Activated CD4-positive, alpha-beta T cell treated with anti-CD3 and anti-CD28 coated beads, Interleukin-2, amount 10 ng/mL, durations not matched to agents 24 days and 14 days (primary cell): ENCODE results near the gene HADH. TPM values are rescaled to one million over a fixed set of nuclear protein-coding genes. Genes with fewer than 3 reads are reported as not detected.
"Not testable (repeated sequence)": the region's sequence is repeated elsewhere in the genome, so short reads cannot be mapped to it uniquely, and the experiment has no call there.

Source experiments
- DNase-seq: peaks from one replicate; pipeline ENCODE4 v3.0.0; 2022
- H3K27ac Mint-ChIP-seq: one replicate; pipeline ENCODE4 v1.8.0; 2022; ENCODE audit warnings: mild to moderate bottlenecking, mixed read lengths
- H3K27me3 Mint-ChIP-seq: one replicate; pipeline ENCODE4 v1.8.0; 2022; ENCODE audit warnings: mixed read lengths
- H3K36me3 Mint-ChIP-seq: one replicate; pipeline ENCODE4 v1.8.0; 2022; ENCODE audit warnings: low read depth, mild to moderate bottlenecking, mixed read lengths
- H3K4me1 Mint-ChIP-seq: one replicate; pipeline ENCODE4 v1.8.0; 2021; ENCODE audit warnings: mixed read lengths
- H3K4me3 Mint-ChIP-seq: one replicate; pipeline ENCODE4 v1.8.0; 2022; ENCODE audit warnings: mild to moderate bottlenecking, moderate library complexity, mixed read lengths
- H3K9me3 Mint-ChIP-seq: one replicate; pipeline ENCODE4 v1.8.0; 2021; ENCODE audit warnings: mixed read lengths
- intact Hi-C: fragments of 100-400 bp; cut with micrococcal nuclease; formaldehyde crosslinking; loops from one replicate; pipeline ENCODE4 v1.15.1; 2023
- total RNA-seq: library from RNA; stranded (reverse); gene quantifications from 2 replicates; pipeline ENCODE4 v1.2.3, GENCODE V29; 2022

The HADH gene
- total RNA-seq = 37.2 and 41.4 TPM in 2 replicates

DNA sequence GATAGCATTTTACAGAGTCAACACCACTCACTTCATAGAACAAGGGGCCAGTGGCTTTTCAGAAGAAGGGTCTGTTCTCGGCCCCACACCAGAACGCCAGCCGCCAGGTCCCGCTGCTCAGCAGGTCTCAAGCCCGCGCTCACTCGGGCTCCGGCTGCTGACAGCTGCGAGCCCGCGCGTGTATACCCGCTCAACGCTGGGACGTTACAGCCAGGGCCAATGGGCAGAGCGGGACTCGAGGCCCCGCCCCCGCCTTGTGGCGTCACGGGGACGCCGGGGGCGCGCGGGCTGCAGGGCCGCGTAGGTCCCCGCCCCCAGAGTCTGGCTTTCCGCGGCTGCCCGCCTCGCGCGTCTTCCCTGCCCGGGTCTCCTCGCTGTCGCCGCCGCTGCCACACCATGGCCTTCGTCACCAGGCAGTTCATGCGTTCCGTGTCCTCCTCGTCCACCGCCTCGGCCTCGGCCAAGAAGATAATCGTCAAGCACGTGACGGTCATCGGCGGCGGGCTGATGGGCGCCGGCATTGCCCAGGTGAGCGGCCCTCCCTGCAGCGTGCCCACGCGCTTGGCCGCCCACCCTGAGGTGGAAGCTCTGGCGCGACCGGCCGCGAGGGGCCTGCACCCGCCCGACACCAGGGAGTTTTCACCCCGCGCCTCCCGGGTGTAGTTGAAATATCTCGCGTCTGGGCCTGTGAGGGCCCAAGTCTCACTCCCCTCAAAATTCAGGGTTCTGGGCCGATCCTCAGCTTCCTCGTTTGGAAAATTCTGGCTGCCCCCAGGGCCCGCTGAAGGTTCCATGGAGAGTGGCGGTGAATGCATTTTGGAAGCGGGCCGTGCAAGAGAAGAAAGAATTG lies at the start of gene HADH:
Gene HADH, plus strand, starts transcription at position 353 of the 850 bp plus-strand sequence. Its CDS starts 44 bp downstream, at position 397.
- H3K4me3 Mint-ChIP-seq = peak within 1 kb of the TSS; percentile 92
- H3K27me3 Mint-ChIP-seq = no peaks in the 10 kb centered on the region
- peaks cover 32% of the 10 kb centered on the region for H3K4me1 Mint-ChIP-seq
- H3K36me3 Mint-ChIP-seq = peaks cover 4% of the 10 kb centered on the region
- intact Hi-C loops = loop anchor here (1.0 to 5.0 kb wide), 6 partner anchors 58 to 1828 kb away; partner anchors contain the start of genes CYP2U1, GAR1, OSTC and PAPSS1
- peak within 1 kb of the TSS; percentile 95 for H3K27ac Mint-ChIP-seq
- H3K9me3 Mint-ChIP-seq = no peaks in the 10 kb centered on the region
- DNase-seq = peak; percentile 99

DNA sequence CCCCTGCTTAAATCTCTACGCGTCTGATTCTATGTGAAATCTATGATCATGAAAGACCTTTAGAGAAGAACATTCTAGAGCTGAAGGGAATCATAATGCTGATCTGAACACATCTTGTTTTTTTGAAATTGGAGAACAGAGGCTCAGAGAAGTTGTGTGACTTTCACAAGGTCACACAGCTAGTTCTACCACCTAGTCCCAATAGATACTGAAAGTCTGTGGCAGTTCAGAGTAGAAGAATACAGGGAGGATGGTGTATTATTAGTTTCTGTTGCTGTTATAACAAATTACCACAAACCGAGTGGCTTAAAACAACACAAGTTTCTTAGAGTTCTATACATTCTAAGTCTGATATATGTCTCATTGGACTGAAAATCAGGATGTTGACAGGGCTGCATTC lies 43.9 kb upstream of the HADH start:
- Mint-ChIP-seq H3K27ac (no peak overlapping the region), H3K4me1 (no peaks in the 10 kb centered on the region), H3K9me3 (no peaks in the 10 kb centered on the region), H3K36me3 (no peaks in the 10 kb centered on the region), H3K4me3 (no peak overlapping the region), H3K27me3 (no peaks in the 10 kb centered on the region)
- intact Hi-C loops = no loop called here
- no peak for DNase-seq

DNA sequence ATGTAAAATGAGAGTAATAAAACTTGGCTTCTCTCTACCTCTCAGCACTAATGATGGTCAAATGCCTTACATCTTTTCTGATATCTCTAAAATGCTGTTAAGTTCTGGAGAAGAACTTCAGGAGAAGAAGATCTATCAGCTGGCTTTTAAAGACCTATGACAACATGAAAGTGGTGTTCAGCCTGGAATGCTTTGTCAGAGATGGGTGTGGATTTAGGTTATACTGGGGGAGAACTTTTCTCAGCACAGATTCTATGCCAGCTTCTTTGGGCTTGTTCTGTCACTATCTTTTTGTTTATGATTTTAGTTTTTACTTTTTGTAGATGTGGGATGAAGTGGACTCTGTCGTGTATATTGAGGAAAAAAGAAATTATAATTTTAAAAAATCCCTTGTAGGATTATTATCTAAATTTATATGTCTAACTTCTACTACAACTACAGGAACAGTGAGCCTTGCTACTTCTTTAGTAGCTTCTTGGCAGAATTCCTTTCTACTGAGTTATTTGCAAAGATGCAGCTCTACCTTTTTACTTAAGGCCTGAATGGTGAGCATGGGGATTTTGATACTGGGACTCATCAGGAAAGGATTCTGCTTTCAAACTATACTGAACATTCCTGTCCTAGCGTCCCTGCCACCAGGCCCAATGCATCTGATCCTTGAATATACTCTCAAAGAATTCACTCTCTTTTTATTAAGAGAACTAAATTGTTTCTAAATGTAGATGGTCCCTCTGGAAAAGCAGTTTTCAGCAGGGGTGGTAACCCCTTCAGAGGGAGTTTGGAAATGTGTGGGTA lies 38.7 kb upstream of the HADH start:
- peaks cover 9% of the 10 kb centered on the region for H3K9me3 Mint-ChIP-seq
- no peak overlapping the region for H3K27ac Mint-ChIP-seq
- no peaks in the 10 kb centered on the region for H3K27me3 Mint-ChIP-seq
- H3K4me1 Mint-ChIP-seq = no peaks in the 10 kb centered on the region
- no peak for DNase-seq
- intact Hi-C loops = no loop called here
- H3K4me3 Mint-ChIP-seq = no peak overlapping the region
- peaks cover 2% of the 10 kb centered on the region for H3K36me3 Mint-ChIP-seq

DNA sequence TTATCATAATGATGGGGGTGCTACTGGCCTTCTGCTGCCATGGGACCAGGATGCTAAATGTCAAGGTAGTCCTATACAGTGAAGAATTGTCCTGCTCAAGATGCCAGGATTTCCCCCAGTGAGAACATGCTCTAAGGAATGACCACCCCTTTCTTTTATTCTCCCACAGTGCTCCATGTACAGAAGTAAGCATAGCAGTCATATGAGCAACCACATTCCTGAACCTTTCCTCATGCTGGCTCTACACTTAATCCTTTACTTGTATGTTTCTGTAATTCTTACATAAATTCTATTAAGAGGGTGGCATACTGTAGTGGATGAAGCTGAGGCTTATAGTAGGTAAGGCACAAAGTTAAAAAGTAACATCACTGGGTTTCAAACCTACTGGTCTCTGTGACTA lies 38.1 kb upstream of the HADH start:
- intact Hi-C loops = no loop called here
- Mint-ChIP-seq H3K36me3 (peaks cover 2% of the 10 kb centered on the region), H3K4me1 (no peaks in the 10 kb centered on the region)

DNA sequence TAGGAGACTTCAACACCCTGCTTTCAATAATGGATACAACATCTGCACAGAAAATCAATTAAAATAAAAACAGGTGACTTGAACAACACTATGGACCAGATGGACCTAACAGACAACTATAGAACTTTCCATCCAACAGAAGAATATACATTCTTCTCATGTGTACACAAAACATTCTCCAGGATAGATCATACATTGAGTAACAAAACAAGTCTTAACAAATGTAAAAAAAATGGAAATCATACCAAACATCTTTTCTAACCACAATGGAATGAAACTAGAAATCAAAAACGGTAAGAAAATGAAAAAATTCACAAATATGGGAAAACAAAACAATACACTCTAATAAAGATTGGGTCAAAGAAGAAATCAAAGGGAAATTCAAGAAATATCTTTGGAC lies 33.7 kb upstream of the HADH start:
- H3K36me3 Mint-ChIP-seq = peaks cover 2% of the 10 kb centered on the region
- H3K27me3 Mint-ChIP-seq = peaks cover 6% of the 10 kb centered on the region
- H3K4me1 Mint-ChIP-seq = no peaks in the 10 kb centered on the region
- H3K4me3 Mint-ChIP-seq = no peak overlapping the region
- no peak overlapping the region for H3K27ac Mint-ChIP-seq
- H3K9me3 Mint-ChIP-seq = peaks cover 25% of the 10 kb centered on the region
- DNase-seq = no peak
- intact Hi-C loops = no loop called here

More for the DNA sequence above, 38.1 kb upstream of the HADH start:
- DNase-seq = no peak
- Mint-ChIP-seq H3K27me3 (no peaks in the 10 kb centered on the region), H3K4me3 (no peak overlapping the region), H3K9me3 (peaks cover 15% of the 10 kb centered on the region), H3K27ac (no peak overlapping the region)

DNA sequence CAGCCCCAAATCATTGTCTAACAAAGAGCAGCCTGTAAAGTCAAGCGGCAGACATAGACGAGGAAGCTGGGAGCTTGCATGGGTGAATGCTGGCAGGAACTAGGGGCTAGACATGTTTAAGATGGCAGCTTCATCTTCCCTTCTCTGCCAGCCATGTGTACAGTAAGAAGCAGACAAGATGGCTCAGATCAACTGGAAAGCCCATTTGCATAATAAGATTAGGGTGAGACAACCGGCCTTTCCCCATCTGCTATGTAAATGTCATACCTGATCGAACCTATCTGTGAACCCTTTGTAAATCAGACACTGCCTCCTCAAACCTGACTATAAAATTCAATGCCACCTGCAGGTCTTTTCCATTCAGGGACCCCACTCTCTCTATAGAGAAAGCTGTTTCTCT lies 22.8 kb upstream of the HADH start:
- Mint-ChIP-seq H3K27ac (no peak overlapping the region), H3K4me1 (no peaks in the 10 kb centered on the region), H3K27me3 (peaks cover 10% of the 10 kb centered on the region), H3K36me3 (no peaks in the 10 kb centered on the region), H3K9me3 (no peaks in the 10 kb centered on the region), H3K4me3 (no peak overlapping the region)
- no peak for DNase-seq
- intact Hi-C loops = no loop called here

DNA sequence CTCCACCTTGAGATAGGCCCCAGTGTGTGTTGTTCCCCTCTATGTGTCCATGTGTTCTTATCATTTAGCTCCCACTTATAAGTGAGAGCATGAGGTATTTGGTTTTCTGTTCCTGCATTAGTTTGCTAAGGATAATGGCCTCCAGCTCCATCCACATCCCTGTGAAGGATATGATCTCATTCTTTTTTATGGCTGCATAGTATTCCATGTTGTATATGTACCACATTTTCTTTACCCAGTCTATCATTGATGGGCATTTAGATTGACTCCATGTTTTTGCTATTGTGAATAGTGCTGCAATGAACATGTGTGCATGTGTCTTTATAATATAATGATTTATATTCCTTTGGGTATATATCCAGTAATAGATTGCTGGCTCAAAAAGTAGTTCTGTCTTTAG lies 22.2 kb upstream of the HADH start:
- peaks cover 12% of the 10 kb centered on the region for H3K27me3 Mint-ChIP-seq
- H3K27ac Mint-ChIP-seq, H3K36me3 Mint-ChIP-seq, H3K4me3 Mint-ChIP-seq, intact Hi-C loops, H3K4me1 Mint-ChIP-seq, DNase-seq, H3K9me3 Mint-ChIP-seq: not testable (repeated sequence)

DNA sequence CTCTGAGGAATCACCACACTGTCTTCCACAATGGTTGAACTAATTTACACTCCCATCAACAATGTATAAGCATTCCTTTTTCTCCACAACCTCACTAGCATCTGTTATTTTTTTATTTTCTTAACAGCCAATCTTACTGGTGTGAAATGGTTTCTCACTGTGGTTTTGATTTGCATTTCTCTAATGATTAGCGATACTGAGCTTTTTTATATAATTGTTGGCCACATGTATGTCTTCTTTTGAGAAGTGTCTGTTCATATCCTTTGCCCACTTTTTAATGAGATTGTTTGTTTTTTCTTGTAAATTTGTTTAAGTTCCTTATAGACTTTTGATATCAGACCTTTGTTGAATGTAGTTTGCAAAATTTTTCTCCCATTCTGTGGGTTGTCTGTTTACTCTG lies 21.8 kb upstream of the HADH start:
- H3K9me3 Mint-ChIP-seq, H3K27ac Mint-ChIP-seq, H3K36me3 Mint-ChIP-seq, intact Hi-C loops, H3K4me1 Mint-ChIP-seq, H3K4me3 Mint-ChIP-seq, DNase-seq: not testable (repeated sequence)
- H3K27me3 Mint-ChIP-seq = peaks cover 12% of the 10 kb centered on the region

DNA sequence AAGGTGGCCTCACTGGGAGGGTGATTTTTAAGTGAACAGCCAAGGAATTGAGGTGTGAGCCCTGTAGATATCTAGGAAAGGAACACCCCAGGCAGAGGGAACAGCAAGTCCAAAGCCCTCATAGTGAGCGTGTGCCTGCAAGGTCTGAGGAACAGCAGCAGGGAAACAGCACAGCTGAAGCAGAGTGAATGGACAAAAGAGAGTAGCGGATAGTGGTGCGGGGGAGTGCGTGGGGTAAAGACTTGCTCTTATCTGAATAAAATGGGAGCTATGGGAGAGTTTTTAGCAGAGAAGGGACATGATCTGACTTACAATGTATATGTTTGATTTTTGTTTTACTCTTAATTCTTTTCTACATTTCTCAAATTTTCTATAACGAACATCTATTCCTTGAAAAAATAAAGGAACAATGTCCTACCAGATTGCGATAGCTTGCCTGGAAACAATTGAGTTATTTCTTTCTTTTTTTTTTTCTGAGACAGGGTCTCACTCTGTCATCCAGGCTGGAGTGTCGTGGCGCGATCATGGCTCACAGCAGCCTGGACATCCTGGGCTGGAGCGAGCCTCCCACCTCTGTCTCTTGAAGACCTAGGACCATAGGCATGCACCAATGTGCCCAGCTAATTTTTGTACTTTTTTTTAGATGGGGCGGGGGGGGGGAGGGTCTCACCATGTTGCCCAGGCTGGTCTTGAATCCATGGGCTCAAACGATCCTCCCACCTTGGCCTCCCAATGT lies 19.5 kb upstream of the HADH start:
- Mint-ChIP-seq H3K36me3 (no peaks in the 10 kb centered on the region), H3K27me3 (peaks cover 12% of the 10 kb centered on the region), H3K4me1 (no peaks in the 10 kb centered on the region), H3K27ac (no peak overlapping the region), H3K4me3 (no peak overlapping the region), H3K9me3 (peaks cover 4% of the 10 kb centered on the region)
- intact Hi-C loops = no loop called here
- no peak for DNase-seq

DNA sequence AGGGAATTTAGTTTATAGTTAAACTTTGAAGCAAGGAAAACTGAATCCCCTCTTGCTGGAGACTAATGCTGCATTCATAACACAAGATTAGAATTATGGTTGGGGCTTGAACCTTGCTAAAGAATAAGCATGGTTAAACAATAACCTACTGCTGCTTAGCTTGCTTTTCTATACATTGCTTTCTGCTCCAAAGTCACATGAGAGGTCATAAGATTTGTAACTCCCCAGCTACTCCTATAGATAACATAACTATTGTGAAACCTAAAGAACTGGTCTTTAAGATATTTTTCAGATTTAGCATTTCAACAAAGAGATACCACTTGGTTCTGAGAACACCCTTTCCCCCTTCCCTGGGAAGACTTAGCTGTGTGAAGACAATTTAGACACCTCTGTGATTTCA lies 17.1 kb upstream of the HADH start:
- Mint-ChIP-seq H3K4me1 (no peaks in the 10 kb centered on the region), H3K9me3 (peaks cover 9% of the 10 kb centered on the region), H3K36me3 (no peaks in the 10 kb centered on the region), H3K27ac (no peak overlapping the region), H3K4me3 (no peak overlapping the region), H3K27me3 (peaks cover 2% of the 10 kb centered on the region)
- intact Hi-C loops = no loop called here
- no peak for DNase-seq

DNA sequence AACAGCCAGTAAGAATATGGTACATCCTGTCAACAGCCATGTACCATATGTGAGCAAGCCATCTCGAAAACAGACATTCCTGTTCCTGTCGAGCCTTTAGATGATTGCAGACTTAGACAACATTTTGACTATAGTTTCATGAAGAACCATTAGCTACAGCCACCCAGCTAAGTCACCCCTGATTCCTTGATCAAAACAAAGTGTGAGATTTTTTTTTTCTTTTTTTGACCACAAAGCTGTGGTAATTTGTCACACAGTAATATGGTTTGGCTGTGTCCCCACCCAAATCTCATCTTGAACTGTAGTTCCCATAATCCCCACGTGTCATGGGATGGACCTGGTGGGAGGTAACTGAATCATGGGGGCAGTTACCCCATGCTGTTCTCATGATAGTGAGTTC lies 15.2 kb upstream of the HADH start:
- DNase-seq = no peak
- Mint-ChIP-seq H3K4me1 (no peaks in the 10 kb centered on the region), H3K4me3 (no peak overlapping the region), H3K27ac (no peak overlapping the region), H3K36me3 (no peaks in the 10 kb centered on the region), H3K9me3 (peaks cover 9% of the 10 kb centered on the region), H3K27me3 (peaks cover 2% of the 10 kb centered on the region)
- intact Hi-C loops = no loop called here

DNA sequence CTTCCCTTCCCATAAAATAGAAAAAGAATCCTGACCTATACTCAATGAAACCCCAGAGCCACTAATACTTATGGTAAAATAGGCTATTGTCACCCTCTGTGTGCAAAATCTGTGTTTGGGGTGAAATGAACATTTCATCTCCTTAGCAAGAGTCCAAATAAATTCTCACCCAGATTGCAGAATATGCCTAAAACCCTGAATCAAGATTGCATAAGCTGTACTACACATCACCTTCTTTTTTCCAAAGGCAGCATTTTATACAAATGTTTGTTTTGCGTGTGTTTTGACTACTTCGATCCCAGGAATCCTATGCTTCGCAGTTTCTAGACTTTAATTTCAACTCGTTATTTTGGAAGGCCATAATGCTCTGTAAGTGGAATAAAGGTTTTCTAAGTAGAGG lies 12.2 kb upstream of the HADH start:
- intact Hi-C loops = no loop called here
- Mint-ChIP-seq H3K36me3 (no peaks in the 10 kb centered on the region), H3K4me1 (peaks cover 2% of the 10 kb centered on the region), H3K9me3 (peaks cover 13% of the 10 kb centered on the region), H3K27me3 (peaks cover under 1% of the 10 kb centered on the region), H3K4me3 (no peak overlapping the region), H3K27ac (no peak overlapping the region)
- no peak for DNase-seq

DNA sequence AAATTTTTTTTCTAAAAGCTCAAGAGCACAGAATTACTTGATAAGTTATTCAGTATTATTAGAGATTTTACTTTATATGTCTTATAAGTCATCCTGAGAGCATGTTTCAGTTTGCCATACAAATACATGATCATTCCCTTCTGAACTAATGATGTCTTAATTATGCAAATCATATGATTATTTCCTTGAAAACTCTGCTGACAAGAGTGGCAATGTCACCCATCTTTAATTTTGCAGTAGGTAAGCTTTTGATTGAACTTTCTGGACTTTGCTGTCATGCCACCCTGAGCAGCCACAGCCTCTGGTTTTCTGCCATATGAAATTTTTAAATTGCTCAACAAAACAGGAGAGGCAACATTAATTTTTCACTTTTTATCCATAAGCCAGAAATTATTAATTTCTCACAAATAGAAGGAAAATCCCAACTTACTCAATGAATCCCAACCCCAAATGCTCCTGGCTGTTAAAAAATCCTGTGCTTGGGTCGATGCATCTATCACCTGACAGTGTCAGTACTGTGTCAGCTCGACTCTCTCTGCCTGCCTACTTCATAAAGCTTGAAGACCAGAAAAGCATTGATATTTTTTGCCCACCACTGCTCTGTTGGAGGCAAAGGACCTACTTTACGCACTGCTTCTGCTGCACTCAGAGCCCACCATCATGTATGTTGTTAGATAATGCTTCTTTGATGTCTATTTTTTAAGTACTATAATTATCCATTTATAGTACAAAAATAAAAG lies 11.6 kb upstream of the HADH start:
- peaks cover 2% of the 10 kb centered on the region for H3K4me1 Mint-ChIP-seq
- no peaks in the 10 kb centered on the region for H3K27me3 Mint-ChIP-seq
- no peak overlapping the region for H3K27ac Mint-ChIP-seq
- H3K36me3 Mint-ChIP-seq = no peaks in the 10 kb centered on the region
- peaks cover 13% of the 10 kb centered on the region for H3K9me3 Mint-ChIP-seq
- no peak overlapping the region for H3K4me3 Mint-ChIP-seq
- no peak for DNase-seq
- intact Hi-C loops = no loop called here
